ENCODE data around the gene GALNT11.

GRCh38 chr7:152122540-152122939, 97.1 kb downstream of the GALNT11 start:
- TF ChIP-seq POLR2A (IDR thresholded peaks at IDR 0.05): no peak
- TF ChIP-seq, protein P1, sequence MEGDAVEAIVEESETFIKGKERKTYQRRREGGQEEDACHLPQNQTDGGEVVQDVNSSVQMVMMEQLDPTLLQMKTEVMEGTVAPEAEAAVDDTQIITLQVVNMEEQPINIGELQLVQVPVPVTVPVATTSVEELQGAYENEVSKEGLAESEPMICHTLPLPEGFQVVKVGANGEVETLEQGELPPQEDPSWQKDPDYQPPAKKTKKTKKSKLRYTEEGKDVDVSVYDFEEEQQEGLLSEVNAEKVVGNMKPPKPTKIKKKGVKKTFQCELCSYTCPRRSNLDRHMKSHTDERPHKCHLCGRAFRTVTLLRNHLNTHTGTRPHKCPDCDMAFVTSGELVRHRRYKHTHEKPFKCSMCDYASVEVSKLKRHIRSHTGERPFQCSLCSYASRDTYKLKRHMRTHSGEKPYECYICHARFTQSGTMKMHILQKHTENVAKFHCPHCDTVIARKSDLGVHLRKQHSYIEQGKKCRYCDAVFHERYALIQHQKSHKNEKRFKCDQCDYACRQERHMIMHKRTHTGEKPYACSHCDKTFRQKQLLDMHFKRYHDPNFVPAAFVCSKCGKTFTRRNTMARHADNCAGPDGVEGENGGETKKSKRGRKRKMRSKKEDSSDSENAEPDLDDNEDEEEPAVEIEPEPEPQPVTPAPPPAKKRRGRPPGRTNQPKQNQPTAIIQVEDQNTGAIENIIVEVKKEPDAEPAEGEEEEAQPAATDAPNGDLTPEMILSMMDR (IDR thresholded peaks at IDR 0.05): no peak

All from thyroid gland (tissue), 4 donors.